Esophagus squamous epithelium (tissue), 4 donors: Measurements from ENCODE around the gene MGMT.

Experiments used
- CTCF ChIP-seq, 6 experiments: fragments of 450-650 bp in 4 of 6; fragments of 200-600 bp in 2 of 6; sonication (generic) in 2 of 6; IDR thresholded peaks; one replicate each; pipeline ENCODE4 v1.5.1; 2016 to 2019; ENCODE audit warnings: antibody characterized with exemption in 6 of 6, mild to moderate bottlenecking in 4 of 6, moderate library complexity in 4 of 6
- POLR2A ChIP-seq, 4 donors: fragments of 450-650 bp; IDR thresholded peaks; one replicate each; pipeline ENCODE4 v1.6.1; 2017; ENCODE audit warnings: antibody characterized with exemption in 4 of 4, mild to moderate bottlenecking in 4 of 4, moderate library complexity in 3 of 4

GRCh38 chr10:129646973-129647372 lies 179.9 kb downstream of the MGMT start:
- TF ChIP-seq CTCF (IDR thresholded peaks at IDR 0.05) (no peak), POLR2A (IDR thresholded peaks at IDR 0.05) (no peak)
